Esophagus muscularis mucosa (tissue), 3 donors: Measurements from ENCODE around the gene TRAP1.

ENCODE experiments used
- POLR2AphosphoS5 ChIP-seq, 2 donors: sonication (generic); formaldehyde crosslinking; IDR thresholded peaks; one replicate each; pipeline ENCODE4 v1.6.1; 2017; ENCODE audit warnings: antibody characterized with exemption in 2 of 2
- TF ChIP-seq, protein P1 (sequence below), 3 experiments: fragments of 200-600 bp in 2 of 3; fragments of 450-650 bp in 1 of 3; sonication (generic) in 2 of 3; IDR thresholded peaks; one replicate each; pipeline ENCODE4 v1.5.1; 2017 to 2019; ENCODE audit warnings: antibody characterized with exemption in 3 of 3, mild to moderate bottlenecking in 2 of 3, moderate library complexity in 1 of 3

DNA sequence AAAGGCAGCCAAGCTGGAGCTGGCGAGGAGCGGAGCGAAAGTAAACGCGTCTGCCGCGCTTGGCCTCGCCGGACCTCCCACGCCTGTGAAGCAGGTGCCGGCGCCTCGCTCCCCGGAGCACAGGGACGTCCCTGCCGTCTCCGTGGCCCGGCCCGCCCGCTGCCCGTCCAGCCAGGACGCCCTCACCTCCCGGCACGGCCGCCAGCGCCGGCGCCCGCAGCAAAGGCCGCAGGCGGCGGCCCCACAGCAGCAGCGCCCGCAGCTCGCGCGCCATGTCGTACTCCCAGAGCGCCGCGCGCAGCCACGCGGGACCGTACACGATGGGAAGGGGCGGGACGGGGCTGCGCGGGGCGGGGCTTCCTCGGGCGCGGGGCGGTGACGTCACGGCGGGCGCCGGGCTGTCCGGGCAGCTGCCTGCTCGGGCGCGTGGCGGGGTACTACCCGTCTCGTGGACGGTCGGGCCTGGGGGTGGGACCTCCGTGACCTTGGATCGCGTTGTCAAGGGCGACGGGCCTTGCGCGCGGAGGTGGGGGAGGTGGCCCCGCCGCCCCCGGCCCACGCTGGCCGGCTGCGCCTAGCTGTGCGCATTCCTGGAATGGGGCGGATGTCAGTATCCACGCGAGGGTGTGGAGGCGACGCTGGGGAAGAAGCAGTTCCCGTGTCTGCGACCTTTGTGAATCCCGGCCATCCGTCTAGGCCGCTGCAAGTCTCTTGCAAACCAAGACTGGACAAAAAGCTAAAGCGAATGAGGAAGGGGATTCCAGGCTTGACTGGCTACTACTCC, at the start of gene TRAP1:
- TF ChIP-seq, protein P1, sequence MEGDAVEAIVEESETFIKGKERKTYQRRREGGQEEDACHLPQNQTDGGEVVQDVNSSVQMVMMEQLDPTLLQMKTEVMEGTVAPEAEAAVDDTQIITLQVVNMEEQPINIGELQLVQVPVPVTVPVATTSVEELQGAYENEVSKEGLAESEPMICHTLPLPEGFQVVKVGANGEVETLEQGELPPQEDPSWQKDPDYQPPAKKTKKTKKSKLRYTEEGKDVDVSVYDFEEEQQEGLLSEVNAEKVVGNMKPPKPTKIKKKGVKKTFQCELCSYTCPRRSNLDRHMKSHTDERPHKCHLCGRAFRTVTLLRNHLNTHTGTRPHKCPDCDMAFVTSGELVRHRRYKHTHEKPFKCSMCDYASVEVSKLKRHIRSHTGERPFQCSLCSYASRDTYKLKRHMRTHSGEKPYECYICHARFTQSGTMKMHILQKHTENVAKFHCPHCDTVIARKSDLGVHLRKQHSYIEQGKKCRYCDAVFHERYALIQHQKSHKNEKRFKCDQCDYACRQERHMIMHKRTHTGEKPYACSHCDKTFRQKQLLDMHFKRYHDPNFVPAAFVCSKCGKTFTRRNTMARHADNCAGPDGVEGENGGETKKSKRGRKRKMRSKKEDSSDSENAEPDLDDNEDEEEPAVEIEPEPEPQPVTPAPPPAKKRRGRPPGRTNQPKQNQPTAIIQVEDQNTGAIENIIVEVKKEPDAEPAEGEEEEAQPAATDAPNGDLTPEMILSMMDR (IDR thresholded peaks at IDR 0.05): peak in 1 of 3 experiments; percentile 23
- peak; percentile 84 to 96 for TF ChIP-seq POLR2AphosphoS5 (IDR thresholded peaks at IDR 0.05)
